Measurements from ENCODE around the gene ACAD10. TPM values are rescaled to one million over a fixed set of nuclear protein-coding genes. Genes with fewer than 3 reads are reported as not detected.
"Not testable (repeated sequence)": the region's sequence is repeated elsewhere in the genome, so short reads cannot be mapped to it uniquely, and the experiment has no call there.

ACAD10 gene
- total and polyA plus RNA-seq, 2 donors = 9.7 to 22.4 TPM

DNA sequence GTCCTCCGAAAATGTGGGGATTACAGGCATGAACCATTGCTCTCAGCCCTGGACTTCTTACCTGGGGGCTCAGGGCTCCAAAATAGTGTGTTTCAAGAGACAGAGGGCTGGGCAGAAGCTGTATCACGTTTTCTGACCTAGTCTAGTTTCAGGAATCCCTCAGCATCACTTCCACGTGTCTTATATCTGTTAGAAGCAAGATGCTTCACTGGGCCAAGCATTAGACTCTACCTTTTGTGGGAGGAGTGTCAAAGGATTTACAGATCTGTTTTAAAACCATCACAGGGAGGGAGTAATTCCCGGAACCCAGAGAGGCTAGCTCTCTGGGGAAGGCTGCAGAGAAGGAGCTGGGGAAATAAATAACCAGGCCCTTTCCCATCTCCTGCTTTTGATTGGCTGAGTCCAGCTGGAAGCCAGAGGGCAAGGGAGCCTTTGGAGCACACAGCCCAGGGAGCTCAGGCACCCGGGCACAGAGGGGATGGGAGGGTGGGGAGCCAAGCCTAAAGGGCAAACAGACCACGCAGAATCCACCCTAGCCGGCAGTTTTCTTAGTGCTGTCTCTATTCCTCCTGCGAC is 47.6 kb downstream of the ACAD10 start:
- H3K4me1 ChIP-seq (ENCODE audit: control insufficient read depth in 2 of 2, insufficient read depth in 2 of 2, low read length in 2 of 2) = no peaks in the 10 kb centered on the region
- peaks cover 26 to 36% of the 10 kb centered on the region in 2 donors for H3K36me3 ChIP-seq (ENCODE audit: control insufficient read depth in 2 of 2, insufficient read depth in 2 of 2, low read length in 1 of 2)
- whole genome bisulfite sequencing = 98% methylated on average over 8 of the region's 8 CpGs
- no peak overlapping the region for H3K27ac ChIP-seq (ENCODE audit: low read depth in 1 of 2, low read length in 1 of 2)
- H3K27me3 ChIP-seq (ENCODE audit: control insufficient read depth in 2 of 2, insufficient read depth in 1 of 2, low read length in 1 of 2) = no peaks in the 10 kb centered on the region
- DNase-seq (ENCODE audit: low read depth in 6 of 9, low spot score in 9 of 9) = no peak
- H3K4me3 ChIP-seq (ENCODE audit: low read length in 2 of 2) = no peak overlapping the region
- H3K9me3 ChIP-seq (ENCODE audit: control insufficient read depth in 2 of 2, insufficient read depth in 1 of 2, low read length in 1 of 2) = no peaks in the 10 kb centered on the region

DNA sequence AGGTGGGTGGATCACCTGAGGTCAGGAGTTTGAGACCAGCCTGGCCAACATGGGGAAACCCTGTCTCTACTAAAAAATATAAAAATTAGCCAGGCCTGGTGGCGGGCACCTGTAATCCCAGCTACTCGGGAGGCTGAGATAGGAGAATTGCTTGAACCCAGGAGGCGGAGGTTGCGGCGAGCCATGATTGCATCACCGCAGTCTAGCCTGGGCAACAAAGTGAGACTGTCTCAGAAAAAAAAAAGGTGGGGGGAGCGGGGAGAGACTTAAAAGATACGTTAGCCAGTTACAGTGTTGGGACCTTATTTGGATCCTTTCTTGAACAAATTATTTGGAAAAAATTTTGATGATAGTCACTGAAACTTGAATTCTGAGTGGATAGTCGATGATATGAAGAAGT is 53.7 kb downstream of the ACAD10 start:
- H3K4me3 ChIP-seq (ENCODE audit: low read length in 2 of 2); H3K27me3 ChIP-seq (ENCODE audit: control insufficient read depth in 2 of 2, insufficient read depth in 1 of 2, low read length in 1 of 2); DNase-seq (ENCODE audit: low read depth in 6 of 9, low spot score in 9 of 9); H3K4me1 ChIP-seq (ENCODE audit: control insufficient read depth in 2 of 2, insufficient read depth in 2 of 2, low read length in 2 of 2); H3K27ac ChIP-seq (ENCODE audit: low read depth in 1 of 2, low read length in 1 of 2); H3K9me3 ChIP-seq (ENCODE audit: control insufficient read depth in 2 of 2, insufficient read depth in 1 of 2, low read length in 1 of 2): not testable (repeated sequence)
- peaks cover 16 to 19% of the 10 kb centered on the region in 2 donors for H3K36me3 ChIP-seq (ENCODE audit: control insufficient read depth in 2 of 2, insufficient read depth in 2 of 2, low read length in 1 of 2)
- 99% methylated on average over 9 of the region's 9 CpGs for WGBS

DNA sequence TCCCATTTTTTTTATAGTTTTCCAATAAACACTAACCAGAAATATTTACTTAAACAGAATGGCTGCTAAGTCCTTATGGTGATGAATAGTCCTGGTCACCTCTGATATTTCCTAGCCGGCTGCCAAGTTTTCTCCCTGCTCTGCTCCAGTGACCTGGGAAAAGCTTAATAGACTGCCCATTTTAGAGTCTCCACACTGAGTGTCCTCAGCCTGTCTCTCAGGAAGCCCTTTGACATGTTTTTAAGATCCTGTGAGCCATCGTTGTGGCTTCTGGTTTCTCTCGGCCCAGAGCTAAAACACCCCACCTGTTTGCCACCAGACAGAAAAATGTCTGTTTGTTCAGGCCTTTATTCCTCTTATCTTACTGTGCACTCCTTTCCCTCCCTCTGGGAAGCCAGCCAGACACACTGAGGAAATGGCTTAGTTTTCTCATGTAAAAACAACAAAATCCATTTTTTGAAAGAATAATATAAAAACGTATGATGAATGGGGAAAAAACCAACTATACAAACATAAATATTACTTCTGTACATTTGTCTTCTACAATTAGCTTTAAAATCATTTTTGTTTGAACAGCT is 55.5 kb downstream of the ACAD10 start:
- H3K9me3 ChIP-seq (ENCODE audit: control insufficient read depth in 2 of 2, insufficient read depth in 1 of 2, low read length in 1 of 2) = no peaks in the 10 kb centered on the region
- H3K36me3 ChIP-seq (ENCODE audit: control insufficient read depth in 2 of 2, insufficient read depth in 2 of 2, low read length in 1 of 2) = peaks cover 28 to 32% of the 10 kb centered on the region in 2 donors
- peak overlapping the region in 1 of 2 donors; percentile 31 for H3K27ac ChIP-seq (ENCODE audit: low read depth in 1 of 2, low read length in 1 of 2)
- no peaks in the 10 kb centered on the region for H3K27me3 ChIP-seq (ENCODE audit: control insufficient read depth in 2 of 2, insufficient read depth in 1 of 2, low read length in 1 of 2)
- no peak overlapping the region for H3K4me3 ChIP-seq (ENCODE audit: low read length in 2 of 2)
- 14% methylated on average over 4 of the region's 4 CpGs for WGBS
- DNase-seq (ENCODE audit: low read depth in 6 of 9, low spot score in 9 of 9) = no peak
- H3K4me1 ChIP-seq (ENCODE audit: control insufficient read depth in 2 of 2, insufficient read depth in 2 of 2, low read length in 2 of 2) = no peaks in the 10 kb centered on the region

DNA sequence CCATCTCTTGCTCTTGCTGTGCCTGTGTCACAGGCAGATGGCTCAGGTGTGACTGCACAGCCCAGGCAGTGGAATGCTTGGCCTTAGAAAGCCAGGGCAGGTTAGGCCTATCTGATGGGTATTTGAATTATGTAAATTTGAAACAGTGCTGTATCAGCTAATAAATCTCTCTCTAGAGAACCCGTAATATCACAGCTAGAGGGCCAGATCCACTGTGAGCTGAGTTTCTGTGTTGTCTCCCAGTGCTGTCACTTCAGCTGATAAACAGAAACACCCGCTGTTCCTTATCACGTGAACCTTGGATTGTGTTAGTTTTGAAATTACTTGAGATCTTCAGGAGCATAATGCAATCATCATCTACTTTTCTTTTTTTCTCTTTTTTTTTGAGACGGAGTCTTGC is 59.4 kb downstream of the ACAD10 start:
- WGBS = 97% methylated on average over 4 of the region's 4 CpGs
- no peak overlapping the region for H3K4me3 ChIP-seq (ENCODE audit: low read length in 2 of 2)
- no peak for DNase-seq (ENCODE audit: low read depth in 6 of 9, low spot score in 9 of 9)
- H3K27me3 ChIP-seq (ENCODE audit: control insufficient read depth in 2 of 2, insufficient read depth in 1 of 2, low read length in 1 of 2) = no peaks in the 10 kb centered on the region
- H3K36me3 ChIP-seq (ENCODE audit: control insufficient read depth in 2 of 2, insufficient read depth in 2 of 2, low read length in 1 of 2) = peaks cover 36 to 45% of the 10 kb centered on the region in 2 donors
- no peak overlapping the region for H3K27ac ChIP-seq (ENCODE audit: low read depth in 1 of 2, low read length in 1 of 2)
- H3K9me3 ChIP-seq (ENCODE audit: control insufficient read depth in 2 of 2, insufficient read depth in 1 of 2, low read length in 1 of 2) = no peaks in the 10 kb centered on the region
- no peaks in the 10 kb centered on the region for H3K4me1 ChIP-seq (ENCODE audit: control insufficient read depth in 2 of 2, insufficient read depth in 2 of 2, low read length in 2 of 2)

- no peaks in the 10 kb centered on the region for H3K9me3 ChIP-seq (ENCODE audit: control insufficient read depth in 2 of 2, insufficient read depth in 1 of 2, low read length in 1 of 2)
- H3K36me3 ChIP-seq (ENCODE audit: control insufficient read depth in 2 of 2, insufficient read depth in 2 of 2, low read length in 1 of 2) = peaks cover 44 to 54% of the 10 kb centered on the region in 2 donors
- H3K27ac ChIP-seq (ENCODE audit: low read depth in 1 of 2, low read length in 1 of 2) = no peak overlapping the region
- 97% methylated on average over 9 of the region's 9 CpGs for WGBS
- H3K27me3 ChIP-seq (ENCODE audit: control insufficient read depth in 2 of 2, insufficient read depth in 1 of 2, low read length in 1 of 2) = no peaks in the 10 kb centered on the region
- H3K4me1 ChIP-seq (ENCODE audit: control insufficient read depth in 2 of 2, insufficient read depth in 2 of 2, low read length in 2 of 2) = no peaks in the 10 kb centered on the region
- no peak overlapping the region for H3K4me3 ChIP-seq (ENCODE audit: low read length in 2 of 2)
- no peak for DNase-seq (ENCODE audit: low read depth in 6 of 9, low spot score in 9 of 9)
Observed at GRCh38 chr12:111747333-111747732, 61.5 kb downstream of the ACAD10 start.

DNA sequence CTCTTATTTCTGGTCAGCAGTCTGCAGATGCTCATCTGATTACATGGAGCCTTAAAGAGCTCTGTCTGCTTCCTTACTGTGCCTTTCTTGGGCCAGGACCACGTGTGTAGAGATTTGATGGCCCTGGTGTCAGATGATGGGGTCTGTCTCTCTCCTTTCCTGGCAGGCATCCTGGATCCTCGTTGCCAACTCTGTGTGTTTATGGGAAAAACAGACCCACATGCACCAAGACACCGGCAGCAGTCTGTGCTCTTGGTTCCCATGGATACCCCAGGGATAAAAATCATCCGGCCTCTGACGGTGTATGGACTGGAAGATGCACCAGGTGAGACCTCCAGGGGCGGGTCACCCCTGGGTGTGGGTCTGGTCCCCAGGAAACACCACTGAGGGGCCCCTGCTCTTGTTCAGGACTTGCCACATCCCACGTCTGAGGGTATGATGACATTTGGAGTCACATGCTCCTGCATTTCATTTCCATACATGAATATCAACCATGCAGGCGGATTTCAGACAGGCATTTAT is 62.4 kb downstream of the ACAD10 start:
- no peak overlapping the region for H3K4me3 ChIP-seq (ENCODE audit: low read length in 2 of 2)
- H3K27ac ChIP-seq (ENCODE audit: low read depth in 1 of 2, low read length in 1 of 2) = no peak overlapping the region
- WGBS = 95% methylated on average over 8 of the region's 8 CpGs
- no peaks in the 10 kb centered on the region for H3K9me3 ChIP-seq (ENCODE audit: control insufficient read depth in 2 of 2, insufficient read depth in 1 of 2, low read length in 1 of 2)
- peaks cover 44 to 56% of the 10 kb centered on the region in 2 donors for H3K36me3 ChIP-seq (ENCODE audit: control insufficient read depth in 2 of 2, insufficient read depth in 2 of 2, low read length in 1 of 2)
- no peaks in the 10 kb centered on the region for H3K27me3 ChIP-seq (ENCODE audit: control insufficient read depth in 2 of 2, insufficient read depth in 1 of 2, low read length in 1 of 2)
- H3K4me1 ChIP-seq (ENCODE audit: control insufficient read depth in 2 of 2, insufficient read depth in 2 of 2, low read length in 2 of 2) = no peaks in the 10 kb centered on the region
- no peak for DNase-seq (ENCODE audit: low read depth in 6 of 9, low spot score in 9 of 9)

DNA sequence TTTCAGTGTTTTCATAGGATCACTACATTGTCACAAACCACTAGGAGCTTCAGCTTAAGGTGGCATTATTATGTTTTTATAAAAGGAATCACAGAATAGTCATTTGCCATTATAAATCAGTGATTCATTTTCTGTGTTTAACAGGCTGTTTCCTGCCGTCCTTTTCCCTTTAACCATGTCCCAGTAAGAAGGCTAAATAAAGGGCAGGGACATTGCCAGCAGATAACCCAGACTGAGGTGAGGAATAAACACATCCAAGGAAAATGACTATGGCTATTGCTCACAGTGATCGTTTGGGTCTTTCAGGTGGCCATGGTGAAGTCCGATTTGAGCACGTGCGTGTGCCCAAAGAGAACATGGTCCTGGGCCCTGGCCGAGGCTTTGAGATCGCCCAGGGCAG is 63.0 kb downstream of the ACAD10 start:
- WGBS = 97% methylated on average over 7 of the region's 7 CpGs
- H3K27me3 ChIP-seq (ENCODE audit: control insufficient read depth in 2 of 2, insufficient read depth in 1 of 2, low read length in 1 of 2) = no peaks in the 10 kb centered on the region
- no peaks in the 10 kb centered on the region for H3K4me1 ChIP-seq (ENCODE audit: control insufficient read depth in 2 of 2, insufficient read depth in 2 of 2, low read length in 2 of 2)
- no peak overlapping the region for H3K4me3 ChIP-seq (ENCODE audit: low read length in 2 of 2)
- no peaks in the 10 kb centered on the region for H3K9me3 ChIP-seq (ENCODE audit: control insufficient read depth in 2 of 2, insufficient read depth in 1 of 2, low read length in 1 of 2)
- peaks cover 48 to 62% of the 10 kb centered on the region in 2 donors for H3K36me3 ChIP-seq (ENCODE audit: control insufficient read depth in 2 of 2, insufficient read depth in 2 of 2, low read length in 1 of 2)
- no peak for DNase-seq (ENCODE audit: low read depth in 6 of 9, low spot score in 9 of 9)
- no peak overlapping the region for H3K27ac ChIP-seq (ENCODE audit: low read depth in 1 of 2, low read length in 1 of 2)

- peaks cover 45 to 64% of the 10 kb centered on the region in 2 donors for H3K36me3 ChIP-seq (ENCODE audit: control insufficient read depth in 2 of 2, insufficient read depth in 2 of 2, low read length in 1 of 2)
Observed at GRCh38 chr12:111749391-111749790, 63.5 kb downstream of the ACAD10 start.

GRCh38 chr12:111753144-111753881 is 67.5 kb downstream of the ACAD10 start:
- WGBS = 90% methylated on average over 23 of the region's 23 CpGs
- Histone ChIP-seq H3K27me3 (ENCODE audit: control insufficient read depth in 2 of 2, insufficient read depth in 1 of 2, low read length in 1 of 2) (no peaks in the 10 kb centered on the region), H3K9me3 (ENCODE audit: control insufficient read depth in 2 of 2, insufficient read depth in 1 of 2, low read length in 1 of 2) (no peaks in the 10 kb centered on the region), H3K27ac (ENCODE audit: low read depth in 1 of 2, low read length in 1 of 2) (no peak overlapping the region), H3K4me3 (ENCODE audit: low read length in 2 of 2) (no peak overlapping the region), H3K4me1 (ENCODE audit: control insufficient read depth in 2 of 2, insufficient read depth in 2 of 2, low read length in 2 of 2) (peaks cover 9 to 11% of the 10 kb centered on the region in 2 donors), H3K36me3 (ENCODE audit: control insufficient read depth in 2 of 2, insufficient read depth in 2 of 2, low read length in 1 of 2) (peaks cover 14 to 52% of the 10 kb centered on the region in 2 donors)
- no peak for DNase-seq (ENCODE audit: low read depth in 6 of 9, low spot score in 9 of 9)

More at GRCh38 chr12:111749391-111749790, 63.5 kb downstream of the ACAD10 start:
- DNase-seq (ENCODE audit: low read depth in 6 of 9, low spot score in 9 of 9) = no peak
- Histone ChIP-seq H3K4me1 (ENCODE audit: control insufficient read depth in 2 of 2, insufficient read depth in 2 of 2, low read length in 2 of 2) (no peaks in the 10 kb centered on the region), H3K4me3 (ENCODE audit: low read length in 2 of 2) (no peak overlapping the region), H3K27ac (ENCODE audit: low read depth in 1 of 2, low read length in 1 of 2) (no peak overlapping the region), H3K9me3 (ENCODE audit: control insufficient read depth in 2 of 2, insufficient read depth in 1 of 2, low read length in 1 of 2) (no peaks in the 10 kb centered on the region), H3K27me3 (ENCODE audit: control insufficient read depth in 2 of 2, insufficient read depth in 1 of 2, low read length in 1 of 2) (no peaks in the 10 kb centered on the region)
- WGBS = 98% methylated on average over 4 of the region's 4 CpGs

Measured in thymus (tissue), 11 donors.